Anterior cingulate cortex (tissue), 58 donors: ENCODE results near the gene CLASP1.
"Not testable (repeated sequence)": the region's sequence is repeated elsewhere in the genome, so short reads cannot be mapped to it uniquely, and the experiment has no call there.

Experiments
- DNase-seq, 58 donors: peaks; one replicate each; lab custom pipeline; 2025; lab: John Stamatoyannopoulos, UW

CLASP1 gene

DNA sequence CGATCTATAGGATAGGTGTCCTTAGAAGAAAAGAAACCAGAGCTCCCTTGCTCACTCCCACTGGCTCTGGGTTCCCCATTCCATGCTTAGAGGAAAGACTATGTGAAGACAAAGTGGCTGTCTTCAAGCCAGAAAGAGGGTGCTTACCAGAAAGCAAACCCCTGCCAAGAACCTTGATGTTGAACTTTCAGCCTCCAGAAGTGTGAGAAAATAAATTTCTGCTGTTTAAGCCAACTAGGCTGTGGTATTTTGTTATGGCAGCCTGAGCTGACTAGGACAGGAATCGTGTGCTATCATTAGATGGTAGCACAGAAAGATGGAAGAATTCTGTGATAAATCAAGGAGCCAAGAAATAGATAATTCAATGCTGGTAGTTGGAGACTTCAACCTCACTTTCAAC is 344.3 kb downstream of the CLASP1 start:
- DNase-seq, result no peak

DNA sequence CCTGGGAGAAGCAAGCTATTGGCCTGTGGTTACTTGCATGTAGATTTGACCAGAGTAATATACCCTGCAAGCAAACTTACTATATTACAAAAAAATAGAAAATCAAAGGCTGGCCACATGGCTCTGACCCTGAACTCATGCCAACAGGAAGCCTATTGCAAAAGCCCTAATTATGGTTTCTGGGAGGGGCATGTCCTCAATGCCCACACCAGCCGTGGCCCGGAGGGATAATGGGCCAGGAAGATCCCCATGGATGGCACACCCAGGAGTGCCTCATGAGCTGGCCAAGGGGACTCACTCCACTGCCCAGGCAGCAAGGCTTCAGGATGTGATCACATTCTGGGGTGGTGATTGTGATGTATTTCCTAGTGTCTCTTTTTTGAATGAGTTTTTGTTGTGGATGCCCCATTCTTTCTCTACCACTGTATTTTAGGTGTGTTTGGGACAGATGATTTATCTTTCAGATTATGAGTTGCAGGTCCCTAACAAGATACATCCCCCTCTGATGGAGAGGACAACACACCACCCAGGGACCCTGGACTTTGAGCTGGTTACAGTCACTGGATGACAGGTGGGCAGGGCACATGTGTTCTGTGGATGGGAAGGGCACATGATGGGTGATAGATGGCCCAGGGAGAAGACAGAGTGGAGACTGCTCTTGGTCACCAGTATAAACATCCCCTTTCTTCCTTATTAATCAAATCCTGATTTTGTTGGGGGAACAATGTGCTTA is 345.6 kb downstream of the CLASP1 start:
- no peak for DNase-seq

- DNase-seq, result not testable (repeated sequence)
Observed at GRCh38 chr2:121301190-121301589, 348.1 kb downstream of the CLASP1 start.

GRCh38 chr2:121298476-121298875 is 350.8 kb downstream of the CLASP1 start:
- DNase-seq, result no peak

DNA sequence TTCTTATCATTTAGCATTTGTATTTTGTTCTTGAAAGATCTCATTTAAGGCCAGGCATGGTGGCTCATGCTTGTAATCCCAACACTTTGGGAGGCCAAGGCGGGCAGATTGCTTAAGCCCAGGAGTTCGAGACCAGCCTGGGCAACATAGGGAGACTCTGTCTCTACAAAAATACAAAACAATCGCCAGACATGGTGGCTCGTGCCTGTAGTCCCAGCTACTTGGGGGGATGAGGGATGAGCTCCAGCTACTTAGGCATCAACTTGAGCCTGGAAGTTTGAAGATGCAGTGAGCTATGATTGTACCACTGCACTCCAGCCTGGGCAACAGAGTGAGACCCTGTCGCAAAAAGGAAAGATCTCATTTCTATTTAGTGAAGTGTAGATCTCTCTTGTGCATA is 351.4 kb downstream of the CLASP1 start:
- not testable (repeated sequence) for DNase-seq

DNA sequence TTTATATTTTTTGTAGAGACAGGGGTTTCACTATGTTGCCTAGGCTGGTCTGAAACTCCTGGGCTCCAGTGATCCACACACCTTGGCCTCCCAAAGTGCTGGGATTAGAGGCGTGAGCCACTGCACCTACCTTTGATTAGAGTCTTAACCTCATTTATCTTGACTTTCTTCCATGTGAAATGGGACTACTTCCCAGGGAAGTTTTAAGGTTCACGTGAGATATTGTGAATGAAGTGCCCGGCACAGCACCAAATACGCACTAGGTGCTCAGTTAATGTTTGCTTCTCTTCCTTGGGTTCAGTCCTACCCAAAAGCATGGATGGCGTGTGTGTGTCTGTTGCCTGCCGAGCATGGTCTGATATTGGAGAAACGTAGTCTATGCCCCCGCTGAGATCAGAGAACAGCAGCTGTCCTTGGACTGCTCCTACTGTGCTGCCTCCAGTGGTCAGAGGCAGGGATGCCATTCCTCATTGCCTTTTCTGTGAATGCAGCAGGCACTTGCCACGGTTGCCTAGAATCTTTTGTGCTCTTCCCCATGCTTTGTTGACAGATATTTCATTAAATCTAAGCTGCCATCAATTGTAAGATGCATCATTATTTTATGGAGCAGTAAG is 351.9 kb downstream of the CLASP1 start:
- DNase-seq, result peak in 16 of 58 donors; percentile 3 to 53 (median 20)

DNA sequence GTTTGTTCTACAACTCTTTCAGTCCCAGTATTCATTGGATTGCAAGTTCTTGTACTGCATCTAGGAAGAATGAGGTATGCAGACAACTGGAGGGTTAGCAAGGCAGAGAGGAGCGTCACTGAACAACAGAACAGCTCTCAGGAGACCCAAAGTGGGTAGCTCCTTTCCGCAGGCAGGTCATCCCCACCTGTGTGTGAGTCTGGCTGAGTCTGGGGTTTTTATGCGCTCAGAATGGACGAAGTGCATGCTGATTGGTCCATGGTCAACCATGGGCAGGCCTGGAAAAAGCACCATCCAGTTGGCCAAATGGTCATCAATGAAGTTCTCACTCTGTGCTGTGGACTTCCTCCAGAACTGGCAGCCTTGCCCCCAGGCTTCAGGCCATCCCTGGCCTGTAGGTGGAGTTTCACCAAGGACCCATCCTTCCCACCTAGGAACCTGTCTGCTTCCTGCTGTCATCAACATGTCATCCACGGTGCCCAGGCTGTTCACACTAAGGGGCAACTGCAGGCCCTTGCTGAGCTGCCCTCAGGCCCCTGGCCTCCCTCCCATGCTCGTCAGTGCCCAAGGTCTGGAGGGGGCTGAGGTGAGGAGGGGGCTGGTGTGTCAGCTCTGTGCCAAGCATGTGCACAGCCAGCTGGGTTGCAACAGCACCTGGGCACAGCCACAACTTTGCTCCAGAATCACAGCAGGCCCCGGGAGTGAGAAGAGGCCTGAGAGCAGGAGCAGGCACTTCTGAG is 353.2 kb downstream of the CLASP1 start:
- no peak for DNase-seq

GRCh38 chr2:121294881-121295840 is 354.1 kb downstream of the CLASP1 start:
- DNase-seq, result no peak

GRCh38 chr2:121293450-121294325 is 355.6 kb downstream of the CLASP1 start:
- DNase-seq, result no peak

DNA sequence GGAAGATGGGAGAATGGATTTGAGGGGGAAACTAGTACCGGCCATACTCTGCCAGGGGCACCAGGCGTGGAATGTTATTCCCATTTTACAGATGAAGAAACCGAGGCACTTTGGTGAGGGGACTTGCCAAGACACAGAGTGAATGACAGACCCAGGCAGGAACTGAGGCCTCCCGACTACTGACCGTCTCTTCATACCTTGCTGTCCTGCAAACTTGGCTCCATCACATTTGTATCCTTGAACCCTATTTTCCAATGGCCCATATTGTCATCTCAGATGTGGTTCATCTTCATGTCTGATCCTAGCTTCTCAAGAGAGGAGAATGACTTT is 358.0 kb downstream of the CLASP1 start:
- DNase-seq, result no peak

GRCh38 chr2:121289271-121289670 is 360.0 kb downstream of the CLASP1 start:
- no peak for DNase-seq

DNA sequence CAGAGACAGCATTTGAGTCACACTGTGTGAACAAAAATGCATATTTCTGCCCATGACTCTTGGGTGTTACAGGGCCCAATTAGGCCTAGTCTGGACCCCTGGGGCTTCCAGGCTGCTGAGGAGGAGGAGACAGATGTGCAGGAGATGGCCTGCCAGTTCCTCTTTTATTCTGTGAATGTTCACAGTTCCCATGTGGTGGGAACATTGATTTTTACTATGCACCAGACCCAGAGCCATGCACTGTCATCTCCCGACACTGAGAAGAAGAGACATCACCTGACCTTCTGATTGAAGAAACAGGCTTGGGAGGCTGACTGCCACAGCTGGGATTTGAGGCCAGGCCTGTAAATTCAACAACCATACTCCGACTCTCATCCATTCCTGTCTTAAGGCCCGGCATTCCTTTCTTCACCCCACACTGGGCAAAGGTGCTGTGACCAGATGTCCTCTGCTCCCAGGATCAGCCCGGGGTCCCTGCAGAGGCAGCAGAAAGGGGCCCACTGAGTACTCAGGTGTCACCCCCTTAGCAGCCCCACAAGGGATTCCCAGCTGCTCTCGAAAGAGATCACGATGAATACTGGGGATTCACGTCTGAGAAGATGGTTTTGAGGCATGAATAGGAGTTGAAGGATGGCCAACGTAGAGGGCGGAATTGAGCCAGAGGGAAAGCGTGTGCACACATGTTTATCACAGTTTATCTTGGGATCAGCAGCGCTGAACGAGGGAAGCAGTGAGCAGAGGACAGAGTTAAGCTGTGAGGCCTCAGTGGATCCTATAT is 360.6 kb downstream of the CLASP1 start:
- no peak for DNase-seq

GRCh38 chr2:121287956-121288355 is 361.3 kb downstream of the CLASP1 start:
- DNase-seq, result no peak
